K562 (cell line): ENCODE data around the gene SUPT20HL2. TPM values are rescaled to one million over a fixed set of nuclear protein-coding genes. Genes with fewer than 3 reads are reported as not detected.

ENCODE experiments used
- ATAC-seq: fragments of 200-7000 bp; cut with Tn5 transposase; 3 replicates; pipeline ENCODE4 v1.9.1; 2020; ENCODE audit warnings: moderate library complexity
- BruUV-seq: library from RNA; stranded (reverse); fragments of 400-500 nt; replicated peaks from 2 replicates; lab custom pipeline; 2021; lab: Mats Ljungman, UMichigan
- CTCF ChIA-PET: fragments of 300-600 bp; formaldehyde crosslinking; extraction: SDS; loops from one replicate; lab custom pipeline; 2021; ENCODE audit warnings: low intra/inter-chr PET ratio; lab: Yijun Ruan, JAX
- POLR2A ChIA-PET: fragments of 300-600, 350-650 bp; sonication (Branson Sonifier 250); formaldehyde crosslinking; extraction: SDS; loops from one replicate; lab custom pipeline; 2021; ENCODE audit warnings: antibody characterized with exemption, inconsistent platforms; lab: Yijun Ruan, JAX
- DNase-seq, 4 experiments: peaks; one replicate each; pipeline versions ENCODE4 v3.0.0 to v3.0.0-alpha.2; 2011 to 2018; ENCODE audit warnings: low spot score in 3 of 4, mixed read lengths in 3 of 4; ENCODE audit errors: extremely low read depth in 1 of 4
- FAIRE-seq: peaks from 2 replicates; lab custom pipeline; 2011; peaks lifted over from hg19 to GRCh38; lab: Jason Lieb, UNC
- H2AFZ ChIP-seq: 2 replicates; pipeline ENCODE4 v1.6.0; 2011; ENCODE audit warnings: low read depth, low read length, control low read depth, inconsistent platforms
- H3K27ac ChIP-seq: fragments of 200-600 bp; 3 replicates; pipeline ENCODE4 v1.8.0; 2011; ENCODE audit warnings: low read depth, mild to moderate bottlenecking, control low read depth, inconsistent platforms, low read length, moderate library complexity, mixed read lengths; ENCODE audit errors: extremely low read depth
- H3K27me3 ChIP-seq, 2 experiments: fragments of 300-600 bp in 1 of 2; 2 replicates in 1 of 2; 3 replicates in 1 of 2; pipeline versions ENCODE4 v1.6.0 to v1.8.0; 2011; ENCODE audit warnings: inconsistent platforms in 2 of 2, low read length in 2 of 2, mild to moderate bottlenecking in 1 of 2, mixed read lengths in 1 of 2, moderate library complexity in 1 of 2; ENCODE audit not compliant: control insufficient read depth in 2 of 2, insufficient read depth in 2 of 2
- H3K36me3 ChIP-seq: fragments of 300-600 bp; 3 replicates; pipeline ENCODE4 v1.8.0; 2011; ENCODE audit warnings: mild to moderate bottlenecking, low read length, inconsistent platforms; ENCODE audit not compliant: control insufficient read depth, insufficient read depth
- H3K4me1 ChIP-seq, 2 experiments: fragments of 200-600 bp in 1 of 2; replicated peaks in 1 of 2; 2 replicates in 1 of 2; 3 replicates in 1 of 2; pipeline versions ENCODE4 v1.5.1 to v1.8.0; 2011; ENCODE audit warnings: inconsistent platforms in 2 of 2, low read length in 2 of 2, mild to moderate bottlenecking in 1 of 2, mixed read lengths in 1 of 2, moderate library complexity in 1 of 2; ENCODE audit not compliant: control insufficient read depth in 2 of 2, insufficient read depth in 2 of 2
- H3K4me2 ChIP-seq: 2 replicates; pipeline ENCODE4 v1.6.1; 2011; ENCODE audit warnings: low read length, control low read depth, inconsistent platforms, mixed read lengths; ENCODE audit not compliant: insufficient read depth
- H3K4me3 ChIP-seq: fragments of 200-600 bp; sonication (generic), shearing (Covaris generic); 2 replicates; pipeline ENCODE4 v1.5.1; 2016; ENCODE audit warnings: control low read depth, inconsistent platforms
- H3K79me2 ChIP-seq: fragments of 200-600 bp; 3 replicates; pipeline ENCODE4 v1.8.0; 2011; ENCODE audit warnings: low read length, inconsistent platforms; ENCODE audit not compliant: control insufficient read depth, insufficient read depth
- H3K9ac ChIP-seq, 2 experiments: 2 replicates each; pipeline versions ENCODE4 v1.6.0 to v1.6.1; 2011; ENCODE audit warnings: low read depth in 2 of 2, low read length in 2 of 2, control low read depth in 1 of 2, inconsistent platforms in 1 of 2, mild to moderate bottlenecking in 1 of 2, mixed read lengths in 1 of 2; ENCODE audit not compliant: insufficient read depth in 1 of 2
- H3K9me1 ChIP-seq: one replicate; pipeline ENCODE4 v1.6.0; 2011; ENCODE audit warnings: inconsistent platforms, mild to moderate bottlenecking, low read length, moderate library complexity; ENCODE audit not compliant: control insufficient read depth, insufficient read depth
- H3K9me3 ChIP-seq: replicated peaks from 2 replicates; pipeline ENCODE4 v1.5.1; 2011; ENCODE audit warnings: low read depth, low read length, inconsistent platforms; ENCODE audit not compliant: control insufficient read depth, insufficient read depth
- H4K20me1 ChIP-seq: replicated peaks from 2 replicates; pipeline ENCODE4 v1.6.1; 2011; ENCODE audit warnings: low read length, inconsistent platforms, mixed read lengths; ENCODE audit not compliant: control insufficient read depth, insufficient read depth
- CCNT2 ChIP-seq: IDR thresholded peaks from 2 replicates; pipeline ENCODE4 v1.6.1; 2011; ENCODE audit warnings: borderline replicate concordance, low read depth, mild to moderate bottlenecking, moderate library complexity, mixed read lengths, low read length; ENCODE audit not compliant: insufficient read length; ENCODE audit errors: extremely low read depth
- KDM1A ChIP-seq, 2 experiments: fragments of 450-650 bp; IDR thresholded peaks; 2 replicates each; pipeline ENCODE4 v1.6.1; 2016; ENCODE audit warnings: mild to moderate bottlenecking in 2 of 2
- KLF1 ChIP-seq: fragments of 450-650 bp; IDR thresholded peaks from 2 replicates; pipeline ENCODE4 v1.6.1; 2016; ENCODE audit warnings: missing genetic modification characterization, missing compliant biosample characterization
- SIN3A ChIP-seq, 2 experiments: fragments of 150-350 bp in 1 of 2; IDR thresholded peaks; 2 replicates each; pipeline ENCODE4 v1.6.1; 2011 to 2016; ENCODE audit warnings: borderline replicate concordance in 2 of 2, low read depth in 2 of 2, low read length in 2 of 2, mild to moderate bottlenecking in 2 of 2, moderate library complexity in 2 of 2; ENCODE audit not compliant: control insufficient read depth in 1 of 2
- ZNF282 ChIP-seq: sonication (generic); formaldehyde crosslinking; IDR thresholded peaks from 2 replicates; pipeline ENCODE4 v1.8.1; 2023; ENCODE audit warnings: missing genetic modification reagents
- ZNF444 ChIP-seq: fragments of 250-450 bp; sonication (Bioruptor Pico); IDR thresholded peaks from 2 replicates; pipeline ENCODE4 v1.4.0; 2020; ENCODE audit warnings: mild to moderate bottlenecking, moderate library complexity
- ZNF57 ChIP-seq: fragments of 450-650 bp; formaldehyde crosslinking; IDR thresholded peaks from 2 replicates; pipeline ENCODE4 v1.4.0; 2020; ENCODE audit warnings: mild to moderate bottlenecking, moderate library complexity
- ZNF668 ChIP-seq: fragments of 250-450 bp; sonication (Bioruptor Pico); IDR thresholded peaks from 2 replicates; pipeline ENCODE4 v1.8.0; 2022; ENCODE audit warnings: mild to moderate bottlenecking, inconsistent platforms
- WGBS: fragments of 100-300 bp; shearing (Covaris generic); methylation state at CpG from one replicate; pipeline ENCODE4 v1.1.6; 2016; ENCODE audit warnings: low coverage, mixed read lengths; ENCODE audit not compliant: insufficient coverage; ENCODE audit errors: missing lambda C conversion rate; 5-methylcytosine and 5-hydroxymethylcytosine counted together
- in situ Hi-C: fragments of 300-500 bp; cut with MboI; formaldehyde crosslinking; loops from 4 replicates; pipeline ENCODE4 v1.15.0; 2018; ENCODE audit warnings: inconsistent platforms, mixed read lengths
- intact Hi-C: fragments of 100-400 bp; cut with micrococcal nuclease; formaldehyde crosslinking; loops from 2 replicates; pipeline ENCODE4 v1.14.2; 2022
- polyA plus RNA-seq, 8 experiments: library from polyadenylated mRNA; depleted of rRNA in 4 of 8; stranded (reverse) in 5 of 8; unstranded in 3 of 8; fragments of >200 nt; fragmentation: Nextera tagmentation in 2 of 8; fragmentation: Illumina TruSeq in 1 of 8; extraction: Ambion mirVana in 2 of 8; extraction: Trizol in 1 of 8; gene quantifications; 2 replicates each; pipeline versions ENCODE4 v1.2.1 to v1.2.3, GENCODE V29; 2011 to 2014; ENCODE audit warnings: inconsistent platforms in 1 of 8, missing spikeins in 1 of 8
- total RNA-seq, 7 experiments: library from RNA; depleted of rRNA in 6 of 7; stranded (reverse); fragments of >200 nt in 6 of 7; fragmentation: Illumina TruSeq in 2 of 7; extraction: Trizol in 2 of 7; gene quantifications; 2 replicates each; pipeline versions ENCODE4 v1.2.1 to v1.2.3, GENCODE V29; 2011 to 2021; ENCODE audit warnings: low replicate concordance in 1 of 7
- TF ChIP-seq, protein P1 (sequence below): fragments of 450-650 bp; IDR thresholded peaks from one replicate; pipeline ENCODE4 v1.6.1; 2018; ENCODE audit warnings: mild to moderate bottlenecking, moderate library complexity; ENCODE audit not compliant: partially characterized antibody
- TF ChIP-seq, protein P2 (sequence below): fragments of 250-450 bp; sonication (Bioruptor Pico); IDR thresholded peaks from 2 replicates; pipeline ENCODE4 v1.4.0; 2020
- TF ChIP-seq, protein P3 (sequence below): fragments of 250-450 bp; sonication (Bioruptor Pico); IDR thresholded peaks from 2 replicates; pipeline ENCODE4 v1.5.0; 2020; ENCODE audit warnings: mild to moderate bottlenecking, borderline replicate concordance

SUPT20HL2 gene
- total and polyA plus RNA-seq, 9 of the 15 experiments (the other 6 are each of a cell fraction or from before 2014, with no cell fraction given): 0.04 TPM; not detected in 8

DNA sequence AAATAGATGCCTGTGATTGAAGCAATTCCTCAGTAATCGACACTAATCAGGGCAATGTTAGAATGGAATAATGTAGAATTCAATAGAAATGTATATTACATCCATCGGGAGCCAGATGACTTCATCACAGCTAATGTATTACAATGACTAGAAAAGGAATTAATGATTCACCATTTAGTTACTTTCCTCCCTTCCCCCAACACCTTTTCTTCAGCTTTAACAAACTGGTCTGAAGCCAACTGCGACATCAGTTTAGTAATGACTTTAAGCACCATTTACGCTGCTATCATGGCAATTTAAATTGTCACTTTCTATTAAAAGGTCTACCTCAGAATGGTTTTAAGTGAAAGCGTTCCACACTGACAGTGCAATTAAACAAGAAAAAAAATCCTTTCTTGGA, 45.1 kb downstream of the SUPT20HL2 start:
- TF ChIP-seq KDM1A (IDR thresholded peaks at IDR 0.05): no peak
- no peak for TF ChIP-seq KLF1 (tag)
- no peak for TF ChIP-seq SIN3A (IDR thresholded peaks at IDR 0.05; ENCODE audit: borderline replicate concordance in 2 of 2, control insufficient read depth in 1 of 2, low read depth in 2 of 2, low read length in 2 of 2)
- no peak for TF ChIP-seq ZNF444 (CRISPR knock-in tag)
- TF ChIP-seq, protein P1, sequence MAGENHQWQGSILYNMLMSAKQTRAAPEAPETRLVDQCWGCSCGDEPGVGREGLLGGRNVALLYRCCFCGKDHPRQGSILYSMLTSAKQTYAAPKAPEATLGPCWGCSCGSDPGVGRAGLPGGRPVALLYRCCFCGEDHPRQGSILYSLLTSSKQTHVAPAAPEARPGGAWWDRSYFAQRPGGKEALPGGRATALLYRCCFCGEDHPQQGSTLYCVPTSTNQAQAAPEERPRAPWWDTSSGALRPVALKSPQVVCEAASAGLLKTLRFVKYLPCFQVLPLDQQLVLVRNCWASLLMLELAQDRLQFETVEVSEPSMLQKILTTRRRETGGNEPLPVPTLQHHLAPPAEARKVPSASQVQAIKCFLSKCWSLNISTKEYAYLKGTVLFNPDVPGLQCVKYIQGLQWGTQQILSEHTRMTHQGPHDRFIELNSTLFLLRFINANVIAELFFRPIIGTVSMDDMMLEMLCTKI: no peak
- TF ChIP-seq ZNF282 (CRISPR knock-in tag): no peak
- TF ChIP-seq, protein P2, sequence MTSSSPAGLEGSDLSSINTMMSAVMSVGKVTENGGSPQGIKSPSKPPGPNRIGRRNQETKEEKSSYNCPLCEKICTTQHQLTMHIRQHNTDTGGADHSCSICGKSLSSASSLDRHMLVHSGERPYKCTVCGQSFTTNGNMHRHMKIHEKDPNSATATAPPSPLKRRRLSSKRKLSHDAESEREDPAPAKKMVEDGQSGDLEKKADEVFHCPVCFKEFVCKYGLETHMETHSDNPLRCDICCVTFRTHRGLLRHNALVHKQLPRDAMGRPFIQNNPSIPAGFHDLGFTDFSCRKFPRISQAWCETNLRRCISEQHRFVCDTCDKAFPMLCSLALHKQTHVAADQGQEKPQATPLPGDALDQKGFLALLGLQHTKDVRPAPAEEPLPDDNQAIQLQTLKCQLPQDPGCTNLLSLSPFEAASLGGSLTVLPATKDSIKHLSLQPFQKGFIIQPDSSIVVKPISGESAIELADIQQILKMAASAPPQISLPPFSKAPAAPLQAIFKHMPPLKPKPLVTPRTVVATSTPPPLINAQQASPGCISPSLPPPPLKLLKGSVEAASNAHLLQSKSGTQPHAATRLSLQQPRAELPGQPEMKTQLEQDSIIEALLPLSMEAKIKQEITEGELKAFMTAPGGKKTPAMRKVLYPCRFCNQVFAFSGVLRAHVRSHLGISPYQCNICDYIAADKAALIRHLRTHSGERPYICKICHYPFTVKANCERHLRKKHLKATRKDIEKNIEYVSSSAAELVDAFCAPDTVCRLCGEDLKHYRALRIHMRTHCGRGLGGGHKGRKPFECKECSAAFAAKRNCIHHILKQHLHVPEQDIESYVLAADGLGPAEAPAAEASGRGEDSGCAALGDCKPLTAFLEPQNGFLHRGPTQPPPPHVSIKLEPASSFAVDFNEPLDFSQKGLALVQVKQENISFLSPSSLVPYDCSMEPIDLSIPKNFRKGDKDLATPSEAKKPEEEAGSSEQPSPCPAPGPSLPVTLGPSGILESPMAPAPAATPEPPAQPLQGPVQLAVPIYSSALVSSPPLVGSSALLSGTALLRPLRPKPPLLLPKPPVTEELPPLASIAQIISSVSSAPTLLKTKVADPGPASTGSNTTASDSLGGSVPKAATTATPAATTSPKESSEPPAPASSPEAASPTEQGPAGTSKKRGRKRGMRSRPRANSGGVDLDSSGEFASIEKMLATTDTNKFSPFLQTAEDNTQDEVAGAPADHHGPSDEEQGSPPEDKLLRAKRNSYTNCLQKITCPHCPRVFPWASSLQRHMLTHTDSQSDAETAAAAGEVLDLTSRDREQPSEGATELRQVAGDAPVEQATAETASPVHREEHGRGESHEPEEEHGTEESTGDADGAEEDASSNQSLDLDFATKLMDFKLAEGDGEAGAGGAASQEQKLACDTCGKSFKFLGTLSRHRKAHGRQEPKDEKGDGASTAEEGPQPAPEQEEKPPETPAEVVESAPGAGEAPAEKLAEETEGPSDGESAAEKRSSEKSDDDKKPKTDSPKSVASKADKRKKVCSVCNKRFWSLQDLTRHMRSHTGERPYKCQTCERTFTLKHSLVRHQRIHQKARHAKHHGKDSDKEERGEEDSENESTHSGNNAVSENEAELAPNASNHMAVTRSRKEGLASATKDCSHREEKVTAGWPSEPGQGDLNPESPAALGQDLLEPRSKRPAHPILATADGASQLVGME (CRISPR knock-in tag): no peak
- TF ChIP-seq, protein P3, sequence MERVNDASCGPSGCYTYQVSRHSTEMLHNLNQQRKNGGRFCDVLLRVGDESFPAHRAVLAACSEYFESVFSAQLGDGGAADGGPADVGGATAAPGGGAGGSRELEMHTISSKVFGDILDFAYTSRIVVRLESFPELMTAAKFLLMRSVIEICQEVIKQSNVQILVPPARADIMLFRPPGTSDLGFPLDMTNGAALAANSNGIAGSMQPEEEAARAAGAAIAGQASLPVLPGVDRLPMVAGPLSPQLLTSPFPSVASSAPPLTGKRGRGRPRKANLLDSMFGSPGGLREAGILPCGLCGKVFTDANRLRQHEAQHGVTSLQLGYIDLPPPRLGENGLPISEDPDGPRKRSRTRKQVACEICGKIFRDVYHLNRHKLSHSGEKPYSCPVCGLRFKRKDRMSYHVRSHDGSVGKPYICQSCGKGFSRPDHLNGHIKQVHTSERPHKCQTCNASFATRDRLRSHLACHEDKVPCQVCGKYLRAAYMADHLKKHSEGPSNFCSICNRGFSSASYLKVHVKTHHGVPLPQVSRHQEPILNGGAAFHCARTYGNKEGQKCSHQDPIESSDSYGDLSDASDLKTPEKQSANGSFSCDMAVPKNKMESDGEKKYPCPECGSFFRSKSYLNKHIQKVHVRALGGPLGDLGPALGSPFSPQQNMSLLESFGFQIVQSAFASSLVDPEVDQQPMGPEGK (CRISPR knock-in tag): no peak
- no peak for TF ChIP-seq CCNT2
- TF ChIP-seq ZNF668 (CRISPR knock-in tag): no peak
- TF ChIP-seq ZNF57 (CRISPR knock-in tag): no peak
- Histone ChIP-seq H3K4me2 (no peak overlapping the region), H3K9me1 (no peaks in the 10 kb centered on the region), H3K36me3 (no peaks in the 10 kb centered on the region), H4K20me1 (no peaks in the 10 kb centered on the region), H3K4me1 (no peaks in the 10 kb centered on the region; a peak in 1 of 5 replicates), H3K9ac (no peak overlapping the region), H3K9me3 (no peaks in the 10 kb centered on the region), H3K27me3 (peaks cover 8 to 16% of the 10 kb centered on the region in 2 experiments; a peak in 3 of 5 replicates), H3K4me3 (no peak overlapping the region), H3K27ac (no peak overlapping the region), H2AFZ (no peak overlapping the region), H3K79me2 (no peaks in the 10 kb centered on the region)
- no TSS peak for BruUV-seq
- POLR2A ChIA-PET: no interaction called here
- DNase-seq: no peak
- intact Hi-C loops: no loop called here
- no peak for FAIRE-seq
- ATAC-seq: no peak
- CTCF ChIA-PET: no interaction called here
- in situ Hi-C loops: no loop called here
- 7% methylated on average over 5 of the region's 5 CpGs for WGBS
